ENCODE data around the gene PDGFRA. TPM values are rescaled to one million over a fixed set of nuclear protein-coding genes. Genes with fewer than 3 reads are reported as not detected.

PDGFRA gene
- total RNA-seq, 1 donor from 2014 or later: 2.1 TPM

- H3K4me3 Mint-ChIP-seq: no peak overlapping the region
- DNase-seq (ENCODE audit: low read depth, low spot score): no peak
- H3K9me3 Mint-ChIP-seq: no peaks in the 10 kb centered on the region
- no peaks in the 10 kb centered on the region for H3K4me1 Mint-ChIP-seq
- H3K27ac Mint-ChIP-seq (ENCODE audit: unreplicated experiment): no peak overlapping the region
- no peaks in the 10 kb centered on the region for H3K27me3 Mint-ChIP-seq (ENCODE audit: low read depth)
- no peaks in the 10 kb centered on the region for H3K36me3 Mint-ChIP-seq (ENCODE audit: low read depth)
- TF ChIP-seq CTCF (conservative IDR thresholded peaks at IDR 0.05): no peak
Measured at GRCh38 chr4:54265366-54265765, 36.3 kb downstream of the PDGFRA start.

DNA sequence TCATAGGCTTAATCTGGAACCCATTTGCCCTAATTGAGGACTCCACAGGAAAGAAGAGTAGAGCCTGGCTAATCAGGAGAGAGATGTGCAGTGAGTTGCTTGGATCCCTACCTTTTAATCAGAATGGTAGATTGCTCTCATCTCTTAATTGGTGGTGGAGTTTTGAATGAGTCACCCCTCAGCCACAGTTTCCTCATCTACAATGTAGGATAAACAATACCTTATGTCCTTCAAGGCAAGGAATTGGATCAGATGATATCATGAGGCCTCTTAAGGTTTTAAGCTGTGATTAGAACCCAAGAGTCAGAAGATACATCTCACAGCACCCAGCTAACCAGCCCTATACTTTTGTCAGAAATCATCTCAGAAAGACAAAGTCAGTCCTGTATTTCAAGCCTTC is 39.1 kb downstream of the PDGFRA start:
- TF ChIP-seq CTCF (conservative IDR thresholded peaks at IDR 0.05): no peak
- Mint-ChIP-seq H3K4me3 (no peak overlapping the region), H3K4me1 (no peaks in the 10 kb centered on the region), H3K27me3 (ENCODE audit: low read depth) (no peaks in the 10 kb centered on the region), H3K9me3 (no peaks in the 10 kb centered on the region), H3K27ac (ENCODE audit: unreplicated experiment) (no peak overlapping the region), H3K36me3 (ENCODE audit: low read depth) (no peaks in the 10 kb centered on the region)
- DNase-seq (ENCODE audit: low read depth, low spot score): no peak

- Mint-ChIP-seq H3K36me3 (ENCODE audit: low read depth) (no peaks in the 10 kb centered on the region), H3K27ac (ENCODE audit: unreplicated experiment) (no peak overlapping the region), H3K4me1 (no peaks in the 10 kb centered on the region), H3K9me3 (no peaks in the 10 kb centered on the region), H3K4me3 (no peak overlapping the region), H3K27me3 (ENCODE audit: low read depth) (peaks cover 13% of the 10 kb centered on the region)
- no peak for TF ChIP-seq CTCF (conservative IDR thresholded peaks at IDR 0.05)
- DNase-seq (ENCODE audit: low read depth, low spot score): no peak
Measured at GRCh38 chr4:54271464-54271863, 42.4 kb downstream of the PDGFRA start.

- no peak overlapping the region for H3K4me3 Mint-ChIP-seq
- H3K36me3 Mint-ChIP-seq (ENCODE audit: low read depth): no peaks in the 10 kb centered on the region
- no peak overlapping the region for H3K27ac Mint-ChIP-seq (ENCODE audit: unreplicated experiment)
Measured at GRCh38 chr4:54272051-54272450, 43.0 kb downstream of the PDGFRA start.

GRCh38 chr4:54274264-54274663 is 45.2 kb downstream of the PDGFRA start:
- TF ChIP-seq CTCF (conservative IDR thresholded peaks at IDR 0.05): no peak
- Mint-ChIP-seq H3K4me1 (peaks cover 15% of the 10 kb centered on the region), H3K27me3 (ENCODE audit: low read depth) (peaks cover 28% of the 10 kb centered on the region), H3K27ac (ENCODE audit: unreplicated experiment) (no peak overlapping the region), H3K36me3 (ENCODE audit: low read depth) (no peaks in the 10 kb centered on the region), H3K4me3 (no peak overlapping the region), H3K9me3 (no peaks in the 10 kb centered on the region)
- DNase-seq (ENCODE audit: low read depth, low spot score): no peak

More at GRCh38 chr4:54272051-54272450, 43.0 kb downstream of the PDGFRA start:
- Mint-ChIP-seq H3K4me1 (peaks cover 6% of the 10 kb centered on the region), H3K27me3 (ENCODE audit: low read depth) (peaks cover 19% of the 10 kb centered on the region), H3K9me3 (no peaks in the 10 kb centered on the region)
- no peak for DNase-seq (ENCODE audit: low read depth, low spot score)
- TF ChIP-seq CTCF (conservative IDR thresholded peaks at IDR 0.05): no peak
